ACC112 (cell line): ENCODE results near the gene ITGAL.
A peak's percentile ranks its signal among the peaks of the same experiment; 100 is the strongest.
"Not testable (repeated sequence)": the region's sequence is repeated elsewhere in the genome, so short reads cannot be mapped to it uniquely, and the experiment has no call there.

Source experiments
- H2AFZ ChIP-seq: fragments of 200-600 bp; sonication (generic); one replicate; pipeline ENCODE4 v1.6.0; 2017; ENCODE audit warnings: antibody characterized with exemption, low read length; ENCODE audit not compliant: unreplicated experiment
- H3K27ac ChIP-seq: fragments of 200-600 bp; sonication (generic); 2 replicates; pipeline ENCODE4 v1.5.1; 2014; ENCODE audit warnings: low read depth, mild to moderate bottlenecking, antibody characterized with exemption, low read length, moderate library complexity
- H3K27me3 ChIP-seq: fragments of 200-600 bp; sonication (generic); 2 replicates; pipeline ENCODE4 v1.6.1; 2014; ENCODE audit warnings: mild to moderate bottlenecking, antibody characterized with exemption, low read length, moderate library complexity, mixed read lengths; ENCODE audit not compliant: insufficient read depth
- H3K36me3 ChIP-seq: fragments of 200-600 bp; sonication (generic); 2 replicates; pipeline ENCODE4 v1.6.1; 2016; ENCODE audit warnings: mild to moderate bottlenecking, antibody characterized with exemption, low read length, moderate library complexity, mixed read lengths; ENCODE audit not compliant: insufficient read depth
- H3K4me1 ChIP-seq: fragments of 200-600 bp; sonication (generic); one replicate; pipeline ENCODE4 v1.6.1; 2016; ENCODE audit warnings: low read length, mixed read lengths; ENCODE audit not compliant: insufficient read depth, unreplicated experiment, control insufficient read depth
- H3K4me3 ChIP-seq: fragments of 200-600 bp; sonication (generic); 2 replicates; pipeline ENCODE4 v1.5.1; 2014; ENCODE audit warnings: mild to moderate bottlenecking, low read depth, low read length
- H3K79me2 ChIP-seq: fragments of 200-600 bp; sonication (generic); one replicate; pipeline ENCODE4 v1.6.0; 2016; ENCODE audit warnings: low read length; ENCODE audit not compliant: control insufficient read depth, unreplicated experiment, insufficient read depth

The ITGAL gene

GRCh38 chr16:30476991-30477390 is 4.4 kb downstream of the ITGAL start:
- Histone ChIP-seq H3K79me2 (no peaks in the 10 kb centered on the region), H3K36me3 (no peaks in the 10 kb centered on the region), H2AFZ (no peak overlapping the region), H3K4me3 (no peak overlapping the region), H3K27me3 (peaks cover 57% of the 10 kb centered on the region), H3K4me1 (no peaks in the 10 kb centered on the region), H3K27ac (no peak overlapping the region)

GRCh38 chr16:30477773-30478172 is 5.2 kb downstream of the ITGAL start:
- not testable (repeated sequence) for H3K4me1 ChIP-seq, H3K79me2 ChIP-seq, H2AFZ ChIP-seq, H3K4me3 ChIP-seq, H3K27ac ChIP-seq, H3K36me3 ChIP-seq
- H3K27me3 ChIP-seq: peaks cover 53% of the 10 kb centered on the region

GRCh38 chr16:30478766-30479478 is 6.4 kb downstream of the ITGAL start:
- Histone ChIP-seq H3K27me3 (peaks cover 44% of the 10 kb centered on the region), H3K27ac (no peak overlapping the region), H3K4me3 (no peak overlapping the region), H2AFZ (no peak overlapping the region), H3K36me3 (no peaks in the 10 kb centered on the region), H3K4me1 (no peaks in the 10 kb centered on the region), H3K79me2 (no peaks in the 10 kb centered on the region)

GRCh38 chr16:30481381-30481780 is 8.8 kb downstream of the ITGAL start:
- Histone ChIP-seq H3K36me3 (no peaks in the 10 kb centered on the region), H3K4me3 (no peak overlapping the region)

GRCh38 chr16:30482366-30482765 is 9.8 kb downstream of the ITGAL start:
- Histone ChIP-seq H3K79me2 (no peaks in the 10 kb centered on the region), H3K36me3 (no peaks in the 10 kb centered on the region), H3K27me3 (peaks cover 22% of the 10 kb centered on the region), H3K4me3 (no peak overlapping the region), H3K27ac (no peak overlapping the region), H2AFZ (no peak overlapping the region), H3K4me1 (no peaks in the 10 kb centered on the region)

More at GRCh38 chr16:30481381-30481780, 8.8 kb downstream of the ITGAL start:
- Histone ChIP-seq H3K79me2 (no peaks in the 10 kb centered on the region), H3K27ac (no peak overlapping the region), H2AFZ (no peak overlapping the region), H3K27me3 (peaks cover 28% of the 10 kb centered on the region), H3K4me1 (no peaks in the 10 kb centered on the region)

- H3K36me3 ChIP-seq: no peaks in the 10 kb centered on the region
- H3K79me2 ChIP-seq: no peaks in the 10 kb centered on the region
These were observed 12.3 kb downstream of the ITGAL start for GRCh38 chr16:30484887-30485286.

GRCh38 chr16:30485818-30486436 is 13.4 kb downstream of the ITGAL start:
- Histone ChIP-seq H3K4me3 (no peak overlapping the region), H3K27me3 (no peaks in the 10 kb centered on the region), H3K36me3 (no peaks in the 10 kb centered on the region), H3K79me2 (no peaks in the 10 kb centered on the region), H2AFZ (no peak overlapping the region), H3K27ac (no peak overlapping the region), H3K4me1 (no peaks in the 10 kb centered on the region)

More at GRCh38 chr16:30484887-30485286, 12.3 kb downstream of the ITGAL start:
- peaks cover 8% of the 10 kb centered on the region for H3K27me3 ChIP-seq
- no peak overlapping the region for H2AFZ ChIP-seq
- no peak overlapping the region for H3K4me3 ChIP-seq
- no peaks in the 10 kb centered on the region for H3K4me1 ChIP-seq
- no peak overlapping the region for H3K27ac ChIP-seq

- Histone ChIP-seq H3K79me2 (no peaks in the 10 kb centered on the region), H3K27me3 (no peaks in the 10 kb centered on the region), H3K27ac (no peak overlapping the region), H3K4me1 (peaks cover 5% of the 10 kb centered on the region), H3K4me3 (no peak overlapping the region), H2AFZ (no peak overlapping the region), H3K36me3 (no peaks in the 10 kb centered on the region)
These were observed 16.4 kb downstream of the ITGAL start for GRCh38 chr16:30488764-30489605.

GRCh38 chr16:30490210-30490609 is 17.7 kb downstream of the ITGAL start:
- Histone ChIP-seq H2AFZ (no peak overlapping the region), H3K79me2 (no peaks in the 10 kb centered on the region), H3K4me1 (peaks cover 5% of the 10 kb centered on the region), H3K27ac (no peak overlapping the region), H3K36me3 (no peaks in the 10 kb centered on the region), H3K4me3 (no peak overlapping the region), H3K27me3 (no peaks in the 10 kb centered on the region)

- no peak overlapping the region for H3K27ac ChIP-seq
- no peaks in the 10 kb centered on the region for H3K27me3 ChIP-seq
- no peak overlapping the region for H3K4me3 ChIP-seq
- H3K79me2 ChIP-seq: no peaks in the 10 kb centered on the region
- H2AFZ ChIP-seq: peak overlapping the region; percentile 15
- H3K36me3 ChIP-seq: no peaks in the 10 kb centered on the region
- H3K4me1 ChIP-seq: peaks cover 5% of the 10 kb centered on the region
These were observed 18.7 kb downstream of the ITGAL start for GRCh38 chr16:30491229-30491628.
